HepG2 (cell line): ENCODE results near the gene FAM120B.

Experiments used
- CBX5 ChIP-seq: sonication (generic); formaldehyde crosslinking; IDR thresholded peaks from 2 replicates; pipeline ENCODE4 v1.4.0; 2020; ENCODE audit warnings: missing genetic modification reagents, borderline replicate concordance
- CHD2 ChIP-seq: IDR thresholded peaks from 2 replicates; pipeline ENCODE4 v1.6.1; 2011; ENCODE audit warnings: low read depth, low read length, improper control_type of control experiment
- DPF2 ChIP-seq: sonication (generic); formaldehyde crosslinking; IDR thresholded peaks from 2 replicates; pipeline ENCODE4 v1.4.0; 2020; ENCODE audit warnings: mild to moderate bottlenecking, low read depth, missing genetic modification reagents, borderline replicate concordance
- EED ChIP-seq: sonication (generic); formaldehyde crosslinking; IDR thresholded peaks from 2 replicates; pipeline ENCODE4 v1.5.0; 2020; ENCODE audit warnings: mild to moderate bottlenecking, missing genetic modification reagents
- HNF4A ChIP-seq: sonication (generic); formaldehyde crosslinking; IDR thresholded peaks from 2 replicates; pipeline ENCODE4 v1.4.0; 2020; ENCODE audit warnings: missing genetic modification reagents
- MLX ChIP-seq: IDR thresholded peaks from 2 replicates; pipeline ENCODE4 v1.6.1; 2016
- SALL1 ChIP-seq: sonication (generic); formaldehyde crosslinking; IDR thresholded peaks from 2 replicates; pipeline ENCODE4 v1.8.0; 2022; ENCODE audit warnings: mild to moderate bottlenecking, missing genetic modification reagents
- TCF7L2 ChIP-seq: IDR thresholded peaks from 2 replicates; pipeline ENCODE4 v1.6.1; 2011; ENCODE audit warnings: mild to moderate bottlenecking, low read depth, low read length, moderate library complexity
- ZNF20 ChIP-seq: sonication (generic); formaldehyde crosslinking; IDR thresholded peaks from 2 replicates; pipeline ENCODE4 v1.4.0; 2020; ENCODE audit warnings: mild to moderate bottlenecking, moderate library complexity, missing genetic modification reagents
- ZNF3 ChIP-seq: IDR thresholded peaks from 2 replicates; pipeline ENCODE4 v1.7.0; 2017; ENCODE audit warnings: inconsistent platforms
- ZNF335 ChIP-seq: sonication (generic); formaldehyde crosslinking; IDR thresholded peaks from 2 replicates; pipeline ENCODE4 v1.4.0; 2020; ENCODE audit warnings: missing genetic modification reagents
- TF ChIP-seq, protein P1 (sequence below): sonication (generic); formaldehyde crosslinking; IDR thresholded peaks from 2 replicates; pipeline ENCODE4 v1.8.1; 2023; ENCODE audit warnings: mild to moderate bottlenecking, missing genetic modification reagents
- TF ChIP-seq, protein P2 (sequence below), 2 experiments: IDR thresholded peaks; 2 replicates each; pipeline ENCODE4 v1.6.1; 2011 to 2012; ENCODE audit warnings: low read length in 2 of 2, borderline replicate concordance in 1 of 2, low read depth in 1 of 2, mild to moderate bottlenecking in 1 of 2, moderate library complexity in 1 of 2
- TF ChIP-seq, protein P3 (sequence below): sonication (generic); formaldehyde crosslinking; IDR thresholded peaks from 2 replicates; pipeline ENCODE4 v1.5.1; 2020; ENCODE audit warnings: mild to moderate bottlenecking, missing genetic modification reagents

DNA sequence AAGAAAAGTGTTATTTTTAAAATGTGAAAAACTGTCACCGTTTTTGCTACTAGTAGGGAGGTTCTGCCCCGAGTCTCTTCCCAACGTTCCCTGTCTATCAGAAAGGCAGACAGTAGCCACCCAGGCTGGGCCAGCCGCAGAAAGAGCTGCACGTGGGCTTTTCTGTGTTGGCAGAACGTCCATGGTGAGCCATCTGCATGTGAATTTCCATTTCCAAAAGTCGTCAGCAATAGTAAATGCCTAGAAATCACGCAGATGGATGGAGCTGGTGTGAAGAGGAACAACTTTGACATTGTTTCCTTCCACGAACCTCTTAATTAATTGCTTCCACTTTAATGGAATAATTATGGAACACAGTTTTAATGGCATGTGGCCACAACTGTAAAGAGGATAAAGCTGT, 97.5 kb downstream of the FAM120B start:
- no peak for TF ChIP-seq MLX (CRISPR knock-in tag)
- TF ChIP-seq SALL1 (CRISPR knock-in tag): no peak
- TF ChIP-seq ZNF20 (CRISPR knock-in tag): no peak
- no peak for TF ChIP-seq DPF2 (CRISPR knock-in tag)
- TF ChIP-seq, protein P1, sequence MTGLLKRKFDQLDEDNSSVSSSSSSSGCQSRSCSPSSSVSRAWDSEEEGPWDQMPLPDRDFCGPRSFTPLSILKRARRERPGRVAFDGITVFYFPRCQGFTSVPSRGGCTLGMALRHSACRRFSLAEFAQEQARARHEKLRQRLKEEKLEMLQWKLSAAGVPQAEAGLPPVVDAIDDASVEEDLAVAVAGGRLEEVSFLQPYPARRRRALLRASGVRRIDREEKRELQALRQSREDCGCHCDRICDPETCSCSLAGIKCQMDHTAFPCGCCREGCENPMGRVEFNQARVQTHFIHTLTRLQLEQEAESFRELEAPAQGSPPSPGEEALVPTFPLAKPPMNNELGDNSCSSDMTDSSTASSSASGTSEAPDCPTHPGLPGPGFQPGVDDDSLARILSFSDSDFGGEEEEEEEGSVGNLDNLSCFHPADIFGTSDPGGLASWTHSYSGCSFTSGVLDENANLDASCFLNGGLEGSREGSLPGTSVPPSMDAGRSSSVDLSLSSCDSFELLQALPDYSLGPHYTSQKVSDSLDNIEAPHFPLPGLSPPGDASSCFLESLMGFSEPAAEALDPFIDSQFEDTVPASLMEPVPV (CRISPR knock-in tag): no peak
- no peak for TF ChIP-seq ZNF335 (CRISPR knock-in tag)
- no peak for TF ChIP-seq EED (CRISPR knock-in tag)
- TF ChIP-seq TCF7L2: no peak
- TF ChIP-seq, protein P2, sequence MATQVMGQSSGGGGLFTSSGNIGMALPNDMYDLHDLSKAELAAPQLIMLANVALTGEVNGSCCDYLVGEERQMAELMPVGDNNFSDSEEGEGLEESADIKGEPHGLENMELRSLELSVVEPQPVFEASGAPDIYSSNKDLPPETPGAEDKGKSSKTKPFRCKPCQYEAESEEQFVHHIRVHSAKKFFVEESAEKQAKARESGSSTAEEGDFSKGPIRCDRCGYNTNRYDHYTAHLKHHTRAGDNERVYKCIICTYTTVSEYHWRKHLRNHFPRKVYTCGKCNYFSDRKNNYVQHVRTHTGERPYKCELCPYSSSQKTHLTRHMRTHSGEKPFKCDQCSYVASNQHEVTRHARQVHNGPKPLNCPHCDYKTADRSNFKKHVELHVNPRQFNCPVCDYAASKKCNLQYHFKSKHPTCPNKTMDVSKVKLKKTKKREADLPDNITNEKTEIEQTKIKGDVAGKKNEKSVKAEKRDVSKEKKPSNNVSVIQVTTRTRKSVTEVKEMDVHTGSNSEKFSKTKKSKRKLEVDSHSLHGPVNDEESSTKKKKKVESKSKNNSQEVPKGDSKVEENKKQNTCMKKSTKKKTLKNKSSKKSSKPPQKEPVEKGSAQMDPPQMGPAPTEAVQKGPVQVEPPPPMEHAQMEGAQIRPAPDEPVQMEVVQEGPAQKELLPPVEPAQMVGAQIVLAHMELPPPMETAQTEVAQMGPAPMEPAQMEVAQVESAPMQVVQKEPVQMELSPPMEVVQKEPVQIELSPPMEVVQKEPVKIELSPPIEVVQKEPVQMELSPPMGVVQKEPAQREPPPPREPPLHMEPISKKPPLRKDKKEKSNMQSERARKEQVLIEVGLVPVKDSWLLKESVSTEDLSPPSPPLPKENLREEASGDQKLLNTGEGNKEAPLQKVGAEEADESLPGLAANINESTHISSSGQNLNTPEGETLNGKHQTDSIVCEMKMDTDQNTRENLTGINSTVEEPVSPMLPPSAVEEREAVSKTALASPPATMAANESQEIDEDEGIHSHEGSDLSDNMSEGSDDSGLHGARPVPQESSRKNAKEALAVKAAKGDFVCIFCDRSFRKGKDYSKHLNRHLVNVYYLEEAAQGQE (IDR thresholded peaks at IDR 0.05; ENCODE audit: borderline replicate concordance in 1 of 2, low read depth in 1 of 2, low read length in 2 of 2): no peak
- TF ChIP-seq CBX5: no peak
- no peak for TF ChIP-seq ZNF3 (CRISPR knock-in tag)
- TF ChIP-seq, protein P3, sequence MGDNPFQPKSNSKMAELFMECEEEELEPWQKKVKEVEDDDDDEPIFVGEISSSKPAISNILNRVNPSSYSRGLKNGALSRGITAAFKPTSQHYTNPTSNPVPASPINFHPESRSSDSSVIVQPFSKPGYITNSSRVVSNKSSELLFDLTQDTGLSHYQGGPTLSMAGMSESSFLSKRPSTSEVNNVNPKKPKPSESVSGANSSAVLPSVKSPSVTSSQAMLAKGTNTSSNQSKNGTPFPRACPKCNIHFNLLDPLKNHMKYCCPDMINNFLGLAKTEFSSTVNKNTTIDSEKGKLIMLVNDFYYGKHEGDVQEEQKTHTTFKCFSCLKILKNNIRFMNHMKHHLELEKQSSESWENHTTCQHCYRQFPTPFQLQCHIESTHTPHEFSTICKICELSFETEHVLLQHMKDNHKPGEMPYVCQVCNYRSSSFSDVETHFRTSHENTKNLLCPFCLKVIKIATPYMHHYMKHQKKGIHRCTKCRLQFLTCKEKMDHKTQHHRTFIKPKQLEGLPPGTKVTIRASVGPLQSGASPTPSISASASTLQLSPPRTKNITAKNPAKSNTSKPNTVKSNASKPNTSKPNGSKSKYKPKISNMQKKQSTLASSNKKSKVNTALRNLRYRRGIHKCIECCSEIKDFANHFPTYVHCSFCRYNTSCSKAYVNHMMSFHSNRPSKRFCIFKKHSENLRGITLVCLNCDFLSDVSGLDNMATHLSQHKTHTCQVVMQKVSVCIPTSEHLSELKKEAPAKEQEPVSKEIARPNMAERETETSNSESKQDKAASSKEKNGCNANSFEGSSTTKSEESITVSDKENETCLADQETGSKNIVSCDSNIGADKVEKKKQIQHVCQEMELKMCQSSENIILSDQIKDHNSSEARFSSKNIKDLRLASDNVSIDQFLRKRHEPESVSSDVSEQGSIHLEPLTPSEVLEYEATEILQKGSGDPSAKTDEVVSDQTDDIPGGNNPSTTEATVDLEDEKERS (CRISPR knock-in tag): no peak
- TF ChIP-seq HNF4A (CRISPR knock-in tag): no peak
- no peak for TF ChIP-seq CHD2
